IPS DF 4.7 (cell line): Measurements from ENCODE around the gene SERPINB2.
A peak's percentile ranks its signal among the peaks of the same experiment; 100 is the strongest.

Source experiments
- DNase-seq: peaks from one replicate; pipeline ENCODE4 v3.0.0-alpha.2; 2013; ENCODE audit warnings: low spot score; ENCODE audit errors: extremely low read depth

SERPINB2 gene

GRCh38 chr18:63887424-63887823, at the start of gene SERPINB2:
TSS of gene SERPINB2 (plus strand) at chr18:63887705. CDS start at chr18:63891445, 3,740 bp downstream.
- DNase-seq, result no peak

DNA sequence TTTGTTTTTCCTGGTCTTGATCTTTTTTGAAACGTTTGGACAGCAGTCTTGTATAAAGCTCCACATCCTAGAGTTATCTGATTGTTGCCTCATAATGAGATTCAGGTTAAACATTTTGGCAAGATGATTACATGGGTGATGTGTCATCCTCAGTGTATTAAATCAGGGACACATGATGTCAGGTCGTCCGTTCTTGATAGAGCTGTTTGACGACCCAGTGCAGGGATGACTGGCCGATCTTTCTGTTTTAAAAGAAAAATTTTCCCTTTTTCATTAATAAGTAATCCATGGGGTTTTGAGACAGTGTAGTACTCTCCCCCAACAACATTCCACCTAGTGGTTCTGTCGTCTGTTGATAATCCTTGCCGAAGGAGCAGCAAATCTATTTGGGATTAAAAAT, 44.5 kb upstream of the SERPINB2 start:
- DNase-seq, result no peak

GRCh38 chr18:63844254-63844653, 43.3 kb upstream of the SERPINB2 start:
- no peak for DNase-seq

DNA sequence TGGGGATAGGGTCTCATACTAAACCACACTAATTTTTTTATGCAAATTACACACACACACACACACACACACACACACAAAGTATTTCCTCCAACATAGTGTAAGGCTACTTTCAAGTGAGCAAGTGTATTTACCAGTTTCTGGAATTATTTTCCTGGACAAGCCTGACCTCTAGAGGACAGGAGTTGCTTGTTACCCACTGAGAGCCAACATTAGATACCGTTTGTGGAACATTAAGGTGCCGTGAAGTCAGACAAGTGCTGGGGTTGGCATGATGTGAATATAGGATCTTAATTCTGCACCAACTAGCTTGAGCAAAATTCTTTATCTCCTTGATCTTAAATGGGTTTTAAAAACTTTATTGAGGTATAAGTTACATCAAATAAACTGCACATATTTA, 39.3 kb upstream of the SERPINB2 start:
- peak; percentile 16 for DNase-seq

GRCh38 chr18:63850020-63850419, 37.5 kb upstream of the SERPINB2 start:
- no peak for DNase-seq

DNA sequence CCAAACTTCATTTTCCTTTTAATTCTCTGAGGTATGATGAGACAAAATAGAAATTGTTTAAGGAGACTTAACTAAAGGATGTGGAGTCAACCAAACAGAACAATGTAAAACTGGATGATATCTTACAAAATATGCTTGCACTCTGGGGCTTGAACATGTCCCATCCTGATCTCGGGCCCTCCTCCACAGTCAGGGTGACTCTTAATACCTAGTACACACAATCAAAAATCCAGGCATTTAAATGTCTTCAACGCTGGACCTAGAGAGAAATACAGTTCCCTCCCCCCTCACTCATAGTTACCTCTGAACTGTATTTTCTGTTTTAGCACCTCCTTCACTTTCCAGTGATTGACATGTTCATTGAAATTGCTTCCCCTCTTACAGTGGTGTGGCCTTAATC, 36.9 kb upstream of the SERPINB2 start:
- DNase-seq, result no peak

GRCh38 chr18:63858456-63858855, 29.0 kb upstream of the SERPINB2 start:
- DNase-seq, result no peak

DNA sequence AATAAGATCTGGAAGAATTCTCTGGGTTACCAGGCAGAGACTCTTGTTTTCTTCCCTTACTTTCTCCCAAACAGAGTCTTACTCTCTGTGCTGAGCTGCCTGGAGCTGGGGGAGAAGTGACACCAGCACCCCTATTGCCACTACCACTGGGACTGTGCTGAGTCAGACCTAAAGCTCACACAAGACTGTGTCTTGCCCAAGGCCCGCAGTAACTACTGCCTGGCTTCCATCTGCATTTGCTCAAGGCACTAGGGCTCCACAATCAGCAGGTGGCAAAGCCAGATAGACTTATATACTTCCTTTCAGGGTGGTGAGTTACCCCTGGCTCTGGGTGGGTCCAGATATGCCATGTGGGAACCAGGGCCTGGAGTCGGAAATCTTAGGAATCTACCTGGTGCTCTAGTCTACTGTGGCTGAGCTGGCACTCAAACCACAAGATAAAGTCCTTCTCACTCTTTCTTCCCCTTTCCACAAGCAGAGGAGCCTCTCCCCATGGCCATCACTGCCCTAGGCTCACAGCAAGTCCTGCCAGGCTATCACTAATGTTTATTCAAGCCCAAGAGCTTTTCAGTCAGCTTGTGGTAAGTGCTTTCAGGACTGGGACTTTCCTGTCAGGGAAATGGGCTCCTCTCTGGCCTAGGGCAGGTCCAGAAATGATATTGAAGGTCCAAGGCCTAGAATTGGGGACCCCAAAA, 27.6 kb upstream of the SERPINB2 start:
- no peak for DNase-seq

- no peak for DNase-seq
Measured at GRCh38 chr18:63860531-63860930, 27.0 kb upstream of the SERPINB2 start.

- DNase-seq, result no peak
Measured at GRCh38 chr18:63867368-63868125, 20.0 kb upstream of the SERPINB2 start.

GRCh38 chr18:63868546-63868945, 19.0 kb upstream of the SERPINB2 start:
- no peak for DNase-seq

- no peak for DNase-seq
Measured at GRCh38 chr18:63869374-63869773, 18.1 kb upstream of the SERPINB2 start.

GRCh38 chr18:63869851-63870250, 17.7 kb upstream of the SERPINB2 start:
- DNase-seq, result no peak

- DNase-seq, result no peak
Measured at GRCh38 chr18:63871836-63872235, 15.7 kb upstream of the SERPINB2 start.

- DNase-seq, result no peak
Measured at GRCh38 chr18:63872586-63872985, 14.9 kb upstream of the SERPINB2 start.

DNA sequence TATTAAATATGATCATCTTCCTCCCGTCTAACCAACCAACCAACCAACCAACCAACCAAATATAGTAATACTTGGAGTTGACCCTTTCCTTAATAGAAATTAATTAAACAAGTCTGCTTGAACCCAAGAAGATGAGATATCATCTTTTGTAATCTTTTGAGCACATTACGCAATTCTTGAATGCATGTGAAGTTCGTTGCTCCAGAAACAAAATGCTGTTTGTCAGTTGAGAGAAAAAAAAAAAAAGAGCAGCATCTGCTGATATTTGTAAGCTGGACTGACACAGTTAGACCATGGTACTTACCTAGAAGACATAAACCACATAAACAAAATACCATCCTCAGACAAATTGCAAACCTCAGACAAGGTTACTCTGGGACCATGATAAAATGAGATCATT, 9.2 kb upstream of the SERPINB2 start:
- no peak for DNase-seq

- no peak for DNase-seq
Measured at GRCh38 chr18:63878925-63879324, 8.6 kb upstream of the SERPINB2 start.

DNA sequence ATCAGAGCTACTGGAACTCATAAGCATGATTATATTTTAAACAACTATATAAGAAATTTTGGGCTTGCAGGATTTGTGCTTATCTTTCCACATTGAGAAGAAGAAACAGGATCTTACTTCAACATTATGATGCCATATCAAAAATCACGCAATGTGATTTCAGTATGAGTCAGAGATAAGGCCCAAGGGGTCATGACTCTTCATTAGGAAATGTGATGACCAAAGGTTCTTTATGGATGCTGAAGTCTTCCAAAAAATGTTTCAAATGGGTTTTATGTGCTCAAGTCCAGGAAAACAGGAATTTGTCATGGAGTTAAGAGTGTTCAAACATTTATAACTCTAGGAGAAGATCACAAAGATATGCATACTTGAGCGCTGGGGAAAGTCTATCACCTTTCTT, 7.8 kb upstream of the SERPINB2 start:
- no peak for DNase-seq

DNA sequence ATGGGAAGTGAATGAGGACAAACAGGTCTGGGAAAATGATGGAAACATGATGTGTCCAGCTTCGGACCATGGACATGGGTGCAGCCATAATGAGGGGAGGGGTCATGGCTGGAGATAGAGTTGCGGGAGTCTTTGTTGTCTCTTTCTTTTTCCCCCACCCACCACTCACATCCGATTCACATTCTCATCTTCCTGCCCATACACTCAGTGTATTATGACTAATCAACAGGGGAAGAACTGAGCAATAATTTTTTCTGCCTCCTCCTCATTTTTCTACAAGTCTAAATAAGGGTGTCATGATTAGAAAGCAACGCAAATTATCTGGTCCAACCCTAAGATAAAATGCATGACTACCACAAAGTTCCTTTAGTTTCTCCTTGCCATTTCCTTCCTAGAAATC, 5.7 kb upstream of the SERPINB2 start:
- no peak for DNase-seq

DNA sequence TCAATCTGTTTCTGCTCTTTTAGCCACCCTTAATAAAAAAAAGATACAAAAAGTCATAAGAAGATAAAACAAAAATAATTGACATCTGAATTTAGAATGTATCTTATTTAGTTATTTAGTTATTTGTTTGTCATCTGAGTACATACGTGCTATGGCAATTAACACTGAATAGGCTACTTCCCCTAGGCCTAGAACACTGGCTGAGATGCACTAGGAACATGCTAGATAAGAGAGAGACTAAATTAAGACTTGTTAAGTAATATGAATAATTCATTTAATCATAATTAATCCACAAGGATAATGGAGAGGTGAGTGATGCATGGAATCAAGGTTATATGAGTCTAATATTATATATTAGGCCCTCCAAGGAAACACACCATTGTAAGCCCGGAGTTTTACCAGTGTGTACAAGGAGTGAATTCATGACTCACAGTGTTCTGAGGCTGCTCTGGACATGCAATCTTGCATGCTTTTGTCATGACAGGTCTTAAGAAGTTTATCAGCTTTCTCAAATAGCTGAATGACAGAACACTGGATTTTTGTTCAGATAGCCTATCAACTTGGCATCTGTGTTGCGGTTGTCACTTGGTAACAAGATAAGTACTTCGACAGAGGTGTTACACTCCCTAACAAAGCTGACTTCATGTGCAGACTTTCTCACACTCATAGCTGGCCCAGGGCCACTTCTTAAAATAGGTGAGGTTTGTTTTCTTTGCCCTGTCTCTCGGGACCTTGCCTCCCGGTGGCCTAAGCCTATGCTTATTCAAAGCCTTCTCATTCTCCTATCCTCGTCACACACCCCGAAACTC, 5.0 kb upstream of the SERPINB2 start:
- DNase-seq, result no peak

DNA sequence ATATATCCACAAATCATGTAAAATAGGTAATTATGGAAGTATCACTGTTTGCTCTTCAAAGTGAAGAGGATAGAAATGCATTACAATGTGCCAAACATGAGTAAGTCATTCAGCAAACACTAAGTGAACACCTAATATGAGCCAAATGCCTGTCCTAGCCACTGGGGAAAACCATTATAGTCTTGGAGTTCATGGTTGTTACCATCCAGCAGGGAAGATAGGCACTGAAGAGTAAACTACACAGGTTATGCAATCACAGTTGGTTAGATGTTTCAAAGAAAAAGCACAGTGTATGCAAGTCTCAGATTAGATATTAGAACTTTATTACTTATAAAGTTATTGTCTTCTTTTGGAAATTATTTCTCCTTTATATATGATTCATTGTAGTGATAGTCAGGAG, 3.9 kb upstream of the SERPINB2 start:
- no peak for DNase-seq
